ENCODE data around the gene RSPH1. TPM values are rescaled to one million over a fixed set of nuclear protein-coding genes. Genes with fewer than 3 reads are reported as not detected.

RSPH1 gene
- total RNA-seq, 1 donor: not detected

- Histone ChIP-seq H3K4me1 (ENCODE audit: insufficient read depth, low read length) (no peaks in the 10 kb centered on the region), H3K4me3 (ENCODE audit: insufficient read depth, low read length) (no peak overlapping the region), H3K27me3 (ENCODE audit: insufficient read depth, low read length) (no peaks in the 10 kb centered on the region), H3K27ac (ENCODE audit: low read depth, low read length) (no peak overlapping the region), H2AFZ (ENCODE audit: low read length) (no peak overlapping the region), H3K9me3 (ENCODE audit: low read depth, low read length) (no peaks in the 10 kb centered on the region), H3K36me3 (ENCODE audit: insufficient read depth, low read length) (no peaks in the 10 kb centered on the region), H3K79me2 (ENCODE audit: insufficient read depth, low read length) (no peaks in the 10 kb centered on the region), H4K20me1 (ENCODE audit: insufficient read depth, low read length) (no peaks in the 10 kb centered on the region), H3K4me2 (ENCODE audit: insufficient read depth, low read length) (no peak overlapping the region)
- no peak for DNase-seq (ENCODE audit: insufficient read length, low spot score, missing footprints)
- TF ChIP-seq CTCF (IDR thresholded peaks at IDR 0.05; ENCODE audit: extremely low read depth, low read depth, low read length): no peak
Measured at GRCh38 chr21:42484966-42485365, 11.1 kb downstream of the RSPH1 start.

- no peaks in the 10 kb centered on the region for H4K20me1 ChIP-seq (ENCODE audit: insufficient read depth, low read length)
- DNase-seq (ENCODE audit: insufficient read length, low spot score, missing footprints): no peak
- no peaks in the 10 kb centered on the region for H3K9me3 ChIP-seq (ENCODE audit: low read depth, low read length)
- no peaks in the 10 kb centered on the region for H3K36me3 ChIP-seq (ENCODE audit: insufficient read depth, low read length)
- no peaks in the 10 kb centered on the region for H3K4me1 ChIP-seq (ENCODE audit: insufficient read depth, low read length)
- H3K27me3 ChIP-seq (ENCODE audit: insufficient read depth, low read length): no peaks in the 10 kb centered on the region
- H3K4me3 ChIP-seq (ENCODE audit: insufficient read depth, low read length): no peak overlapping the region
- no peaks in the 10 kb centered on the region for H3K79me2 ChIP-seq (ENCODE audit: insufficient read depth, low read length)
- H3K4me2 ChIP-seq (ENCODE audit: insufficient read depth, low read length): no peak overlapping the region
- TF ChIP-seq CTCF (IDR thresholded peaks at IDR 0.05; ENCODE audit: extremely low read depth, low read depth, low read length): no peak
- no peak overlapping the region for H3K27ac ChIP-seq (ENCODE audit: low read depth, low read length)
- H2AFZ ChIP-seq (ENCODE audit: low read length): no peak overlapping the region
Measured at GRCh38 chr21:42481169-42481568, 14.9 kb downstream of the RSPH1 start.

GRCh38 chr21:42480736-42481135 is 15.3 kb downstream of the RSPH1 start:
- no peak for DNase-seq (ENCODE audit: insufficient read length, low spot score, missing footprints)
- no peaks in the 10 kb centered on the region for H3K27me3 ChIP-seq (ENCODE audit: insufficient read depth, low read length)
- TF ChIP-seq CTCF (IDR thresholded peaks at IDR 0.05; ENCODE audit: extremely low read depth, low read depth, low read length): no peak

GRCh38 chr21:42479582-42479981 is 16.4 kb downstream of the RSPH1 start:
- Histone ChIP-seq H3K9me3 (ENCODE audit: low read depth, low read length) (no peaks in the 10 kb centered on the region), H3K36me3 (ENCODE audit: insufficient read depth, low read length) (no peaks in the 10 kb centered on the region), H2AFZ (ENCODE audit: low read length) (no peak overlapping the region), H3K27ac (ENCODE audit: low read depth, low read length) (no peak overlapping the region), H3K79me2 (ENCODE audit: insufficient read depth, low read length) (no peaks in the 10 kb centered on the region), H3K4me1 (ENCODE audit: insufficient read depth, low read length) (no peaks in the 10 kb centered on the region), H4K20me1 (ENCODE audit: insufficient read depth, low read length) (no peaks in the 10 kb centered on the region), H3K27me3 (ENCODE audit: insufficient read depth, low read length) (no peaks in the 10 kb centered on the region), H3K4me3 (ENCODE audit: insufficient read depth, low read length) (no peak overlapping the region), H3K4me2 (ENCODE audit: insufficient read depth, low read length) (no peak overlapping the region)
- DNase-seq (ENCODE audit: insufficient read length, low spot score, missing footprints): no peak
- TF ChIP-seq CTCF (IDR thresholded peaks at IDR 0.05; ENCODE audit: extremely low read depth, low read depth, low read length): no peak

More at GRCh38 chr21:42480736-42481135, 15.3 kb downstream of the RSPH1 start:
- H2AFZ ChIP-seq (ENCODE audit: low read length): no peak overlapping the region
- H4K20me1 ChIP-seq (ENCODE audit: insufficient read depth, low read length): no peaks in the 10 kb centered on the region
- no peaks in the 10 kb centered on the region for H3K36me3 ChIP-seq (ENCODE audit: insufficient read depth, low read length)
- H3K4me3 ChIP-seq (ENCODE audit: insufficient read depth, low read length): no peak overlapping the region
- no peaks in the 10 kb centered on the region for H3K79me2 ChIP-seq (ENCODE audit: insufficient read depth, low read length)
- H3K4me1 ChIP-seq (ENCODE audit: insufficient read depth, low read length): no peaks in the 10 kb centered on the region
- no peaks in the 10 kb centered on the region for H3K9me3 ChIP-seq (ENCODE audit: low read depth, low read length)
- no peak overlapping the region for H3K4me2 ChIP-seq (ENCODE audit: insufficient read depth, low read length)
- no peak overlapping the region for H3K27ac ChIP-seq (ENCODE audit: low read depth, low read length)
